Activated CD4-positive, alpha-beta T cell treated with anti-CD3 and anti-CD28 coated beads, Interleukin-2, Interleukin-6, amounts not matched to agents 100 ng/mL and 50 ng/mL, durations not matched to agents 16 hours and 8 hours (primary cell): ENCODE results near the gene BCAP29.
A peak's percentile ranks its signal among the peaks of the same experiment; 100 is the strongest.

Experiments used
- DNase-seq: peaks from one replicate; pipeline ENCODE4 v3.0.0-alpha.2; 2020

BCAP29 gene

DNA sequence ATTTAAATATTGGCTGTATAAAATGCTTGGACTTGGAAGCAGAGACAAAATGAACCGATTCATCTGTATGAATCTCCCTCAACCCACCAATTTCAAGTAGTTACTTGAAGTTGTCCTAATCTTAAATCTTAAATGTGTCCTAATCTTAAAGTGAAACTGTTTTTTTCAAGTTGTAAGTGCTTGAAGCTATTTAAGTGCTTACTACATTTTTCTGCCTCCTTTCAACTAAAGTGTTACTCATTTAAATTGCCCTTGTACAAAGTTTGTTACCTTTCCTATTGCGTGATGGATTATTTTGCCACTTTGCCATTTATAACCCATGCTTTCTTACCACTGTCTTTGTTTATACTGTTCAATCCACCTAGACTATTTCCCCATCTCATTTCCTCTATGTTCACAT, 2.8 kb downstream of the BCAP29 start:
- DNase-seq, result no peak

DNA sequence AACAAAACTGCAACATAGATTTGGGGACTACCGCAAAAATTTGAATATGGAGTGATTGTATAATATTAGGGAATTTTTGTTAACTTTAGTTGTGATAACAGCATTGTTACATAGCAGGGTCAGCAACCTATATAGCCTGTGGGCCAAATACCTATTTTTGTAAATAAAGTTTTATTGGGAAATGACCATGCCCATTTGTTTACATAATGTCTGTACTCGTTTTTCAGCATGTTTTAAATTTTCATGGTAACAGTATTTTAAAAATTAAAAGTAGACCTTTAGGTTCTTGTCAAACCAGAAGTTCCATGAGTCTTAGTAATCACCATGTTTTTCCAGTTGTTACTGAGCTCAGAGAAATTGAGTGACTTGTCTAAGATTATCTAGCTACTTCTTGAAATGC, 4.7 kb downstream of the BCAP29 start:
- no peak for DNase-seq

DNA sequence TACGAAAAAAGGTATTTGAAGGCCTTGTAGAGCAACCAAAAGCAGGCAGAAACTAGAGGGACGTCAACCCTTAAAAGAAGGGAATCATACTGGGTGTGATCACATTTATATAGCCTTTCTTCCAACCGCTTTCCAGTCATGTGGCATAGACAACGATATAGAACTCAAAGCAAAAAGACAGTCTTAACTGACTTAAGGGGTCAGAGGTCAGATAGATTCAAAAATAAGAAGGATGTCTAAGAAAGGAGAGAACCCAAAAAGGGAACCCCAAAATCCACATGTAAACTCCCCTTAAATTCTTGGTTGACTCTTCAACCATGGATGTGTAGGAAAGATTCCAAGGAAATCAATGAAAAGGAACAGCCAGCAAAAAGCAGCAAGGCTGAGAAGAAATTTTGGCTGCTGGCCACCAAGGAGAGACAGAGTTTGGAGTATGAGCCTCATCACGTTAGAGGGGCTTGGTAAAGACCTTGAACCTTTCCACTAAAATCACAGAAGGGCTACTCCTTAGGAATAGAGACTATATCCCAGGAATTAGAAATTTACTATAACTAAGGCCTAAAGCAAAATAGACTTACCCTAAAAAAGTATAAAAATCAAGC, 8.6 kb downstream of the BCAP29 start:
- DNase-seq, result no peak

DNA sequence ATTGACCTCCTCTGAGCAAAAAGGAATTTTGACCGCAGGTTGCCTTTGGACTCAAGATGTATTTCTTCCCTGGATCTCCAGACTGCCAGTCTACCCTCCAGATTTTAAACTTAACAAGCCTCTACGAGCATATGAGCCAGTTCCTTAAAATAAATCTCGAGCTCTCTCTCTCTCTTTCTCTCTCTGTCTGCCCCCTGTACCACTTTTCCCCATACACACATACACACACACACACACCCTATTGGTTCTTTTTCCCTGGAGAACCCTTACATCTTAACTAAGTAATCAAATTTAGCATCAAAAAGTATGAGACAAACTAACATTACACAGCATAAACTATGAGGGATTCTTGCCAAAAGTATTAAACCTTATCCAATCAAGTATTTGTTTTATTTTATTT, 11.4 kb downstream of the BCAP29 start:
- no peak for DNase-seq

DNA sequence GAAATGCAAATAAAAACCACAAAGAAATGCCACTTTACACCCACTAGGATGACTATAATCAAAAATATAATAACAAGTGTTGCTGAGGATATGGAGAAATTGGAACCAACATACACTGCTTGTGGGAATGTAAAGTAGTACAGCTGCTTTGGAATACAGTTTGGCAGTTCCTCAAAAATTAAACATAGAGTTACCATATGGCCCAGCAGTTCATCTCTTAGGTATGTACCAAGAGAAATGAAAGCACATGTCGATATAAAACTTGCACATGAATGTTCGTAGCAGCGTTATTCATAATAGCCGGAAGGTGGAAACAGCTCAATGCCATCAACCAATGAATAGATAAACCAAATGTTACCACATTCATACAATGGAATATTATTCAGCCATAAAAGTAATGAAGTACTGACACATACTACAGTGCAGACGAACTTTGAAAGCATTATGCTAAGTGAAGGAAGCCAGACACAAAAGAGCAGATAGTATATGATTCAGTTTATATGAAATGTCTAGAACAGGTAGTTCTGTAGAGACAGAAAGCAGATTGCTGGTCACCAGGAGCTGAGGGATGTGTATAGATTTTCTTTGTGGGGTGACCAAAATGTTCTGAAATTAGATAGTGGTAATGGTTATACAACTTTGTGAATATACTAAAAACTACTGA, 12.4 kb downstream of the BCAP29 start:
- DNase-seq, result no peak

DNA sequence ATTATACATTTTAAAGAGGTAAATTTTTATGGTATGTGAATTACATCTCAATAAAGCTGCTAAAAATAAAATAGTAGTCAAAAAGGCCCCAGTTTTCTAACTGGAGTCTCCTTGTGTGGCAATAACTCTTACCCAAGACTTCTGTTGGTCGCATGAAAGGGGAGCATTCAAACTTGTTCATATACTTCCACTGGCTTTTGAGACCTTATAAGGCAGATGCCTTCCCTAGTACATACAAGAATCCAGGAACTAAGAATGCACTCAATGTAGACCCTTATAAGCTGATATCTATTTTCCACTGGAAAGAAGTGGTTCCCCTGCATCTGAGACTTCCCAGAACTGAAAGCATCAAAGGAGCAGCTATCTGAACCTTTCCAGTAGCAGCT, 13.0 kb downstream of the BCAP29 start:
- no peak for DNase-seq

DNA sequence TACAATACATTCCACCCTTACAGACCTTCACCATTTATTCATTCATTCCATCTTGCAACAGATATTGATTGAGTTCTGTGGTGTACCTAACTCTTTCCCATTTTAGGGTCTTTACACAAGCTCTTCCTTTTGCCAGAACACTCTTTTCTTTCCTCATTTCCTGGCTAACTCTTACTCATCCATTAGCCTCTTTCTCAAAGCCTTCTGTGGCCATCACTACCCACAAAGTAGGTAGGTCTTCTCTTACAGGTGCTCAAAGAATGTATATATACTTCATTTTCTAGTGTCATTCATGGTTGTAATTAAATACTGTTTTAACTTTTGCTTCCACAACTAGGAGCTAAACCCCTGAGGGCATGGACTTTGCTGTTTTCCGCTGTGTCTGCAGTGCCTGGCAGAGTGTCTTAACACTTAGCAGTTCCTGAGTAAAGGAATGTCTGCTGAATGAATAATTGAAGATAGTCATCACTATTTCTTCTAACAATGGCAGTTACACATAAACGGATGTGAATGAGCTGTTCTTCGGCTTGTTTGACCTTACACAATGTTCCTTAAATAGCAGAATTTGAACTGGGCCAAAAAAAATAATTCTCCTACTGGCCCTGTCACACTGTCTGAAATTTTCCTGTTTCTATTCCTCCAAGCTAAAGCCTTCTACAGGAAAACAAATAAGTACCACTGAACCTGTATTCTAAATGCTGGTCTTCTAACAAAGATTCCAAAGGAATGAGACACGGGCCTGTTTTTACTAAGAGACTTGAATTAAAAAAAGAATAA, 15.1 kb downstream of the BCAP29 start:
- no peak for DNase-seq

DNA sequence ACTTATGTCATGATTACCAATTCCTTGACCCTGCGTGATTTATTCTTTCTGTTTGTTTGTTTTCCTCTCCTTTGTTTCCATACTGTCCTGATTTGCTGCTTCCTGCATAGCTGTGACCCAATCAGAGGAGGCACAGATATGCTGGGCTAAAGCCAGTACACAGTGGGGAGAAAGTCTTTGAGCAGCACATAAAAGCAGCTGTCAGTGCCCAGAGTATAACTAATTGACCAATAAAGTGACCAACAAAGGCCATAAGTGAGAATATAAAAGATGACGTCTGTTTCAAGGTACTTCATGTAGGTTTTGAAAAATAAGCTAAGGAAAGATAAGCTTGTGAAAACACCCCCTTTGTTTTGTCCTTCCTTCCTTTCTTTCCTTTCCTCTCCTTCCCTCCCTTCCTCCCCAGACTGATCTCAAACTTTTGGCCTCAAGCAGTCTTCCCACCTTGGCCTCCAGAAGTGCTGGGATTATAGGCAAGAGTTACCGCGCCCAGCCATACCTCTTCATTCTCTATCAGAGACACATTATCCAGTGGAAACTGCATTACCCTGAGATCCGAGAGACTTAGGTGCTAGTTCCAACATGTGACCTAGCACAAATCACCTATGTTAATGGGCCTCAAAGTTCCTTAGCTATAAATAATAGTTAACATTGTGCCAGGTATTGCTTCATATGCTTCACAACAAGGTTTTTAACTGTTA, 17.0 kb downstream of the BCAP29 start:
- DNase-seq, result no peak

DNA sequence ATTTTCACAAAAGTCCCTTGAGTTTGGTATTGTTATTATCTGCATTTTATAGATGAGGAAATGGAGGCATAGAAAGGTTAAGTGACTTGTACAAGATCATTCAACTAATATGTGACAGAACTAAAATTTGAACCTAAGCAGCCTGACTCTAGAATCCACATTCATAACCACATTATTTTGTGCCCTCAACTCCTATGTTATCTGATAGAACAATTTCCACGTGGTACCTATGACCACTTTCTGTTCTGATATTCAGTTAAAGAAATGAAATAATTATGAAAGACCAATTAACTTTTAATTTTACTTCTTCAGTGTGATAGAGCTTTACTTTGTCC, 17.5 kb downstream of the BCAP29 start:
- no peak for DNase-seq

DNA sequence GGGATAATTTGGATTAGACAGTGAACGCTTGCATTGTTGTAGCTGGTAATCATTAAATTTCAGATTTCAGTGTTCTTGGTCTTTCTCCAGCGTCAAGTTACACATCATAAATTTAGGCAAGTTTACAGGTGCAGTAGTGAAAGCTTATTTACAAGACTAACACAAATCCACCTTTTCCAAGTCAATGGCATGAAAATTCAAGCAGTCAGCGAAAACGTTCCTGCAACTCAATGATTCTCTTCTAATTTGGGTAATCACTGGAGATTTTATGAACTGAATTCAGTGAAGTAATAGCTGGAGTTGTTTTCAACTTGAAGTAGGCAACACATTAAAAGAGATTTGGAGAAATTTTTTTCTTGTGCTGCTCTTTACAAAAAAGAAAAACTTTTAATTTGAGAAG, 17.9 kb downstream of the BCAP29 start:
- DNase-seq, result no peak

DNA sequence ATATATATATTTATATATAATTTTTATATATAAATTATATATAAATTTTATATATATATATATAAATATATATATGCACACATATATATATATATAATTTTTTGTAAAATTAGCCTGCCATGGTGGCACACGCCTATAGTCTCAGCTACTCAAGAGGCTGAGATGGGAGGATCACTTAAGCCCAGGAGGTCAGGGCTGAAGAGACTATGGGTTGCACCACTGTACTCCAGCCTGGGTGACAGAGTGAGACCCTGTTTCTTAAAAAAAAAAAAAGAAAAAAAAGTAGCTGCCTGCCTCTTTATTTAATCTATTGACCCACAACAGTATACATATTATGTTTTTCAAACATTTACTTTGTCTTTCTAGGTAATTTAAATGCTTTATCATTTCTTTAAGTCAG, 19.2 kb downstream of the BCAP29 start:
- no peak for DNase-seq

DNA sequence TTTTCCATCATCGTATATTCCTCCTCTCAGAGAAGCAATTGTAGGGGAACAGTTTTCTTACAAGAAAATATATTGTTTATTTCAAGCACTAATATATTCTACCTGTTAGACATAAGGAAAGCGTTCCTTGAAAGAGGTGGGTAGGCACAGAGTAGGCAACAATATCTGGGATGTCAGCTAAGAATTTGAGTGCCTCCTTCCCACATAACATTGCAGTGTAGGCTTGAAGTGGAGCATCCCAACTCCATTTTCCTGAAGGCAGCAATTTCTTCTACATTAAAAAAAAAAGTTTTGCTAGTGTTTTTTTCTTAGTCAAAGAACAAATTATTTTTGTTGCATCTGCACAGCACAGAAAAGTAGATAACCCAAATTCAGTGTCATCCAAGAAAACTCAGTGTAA, 20.8 kb downstream of the BCAP29 start:
- no peak for DNase-seq

DNA sequence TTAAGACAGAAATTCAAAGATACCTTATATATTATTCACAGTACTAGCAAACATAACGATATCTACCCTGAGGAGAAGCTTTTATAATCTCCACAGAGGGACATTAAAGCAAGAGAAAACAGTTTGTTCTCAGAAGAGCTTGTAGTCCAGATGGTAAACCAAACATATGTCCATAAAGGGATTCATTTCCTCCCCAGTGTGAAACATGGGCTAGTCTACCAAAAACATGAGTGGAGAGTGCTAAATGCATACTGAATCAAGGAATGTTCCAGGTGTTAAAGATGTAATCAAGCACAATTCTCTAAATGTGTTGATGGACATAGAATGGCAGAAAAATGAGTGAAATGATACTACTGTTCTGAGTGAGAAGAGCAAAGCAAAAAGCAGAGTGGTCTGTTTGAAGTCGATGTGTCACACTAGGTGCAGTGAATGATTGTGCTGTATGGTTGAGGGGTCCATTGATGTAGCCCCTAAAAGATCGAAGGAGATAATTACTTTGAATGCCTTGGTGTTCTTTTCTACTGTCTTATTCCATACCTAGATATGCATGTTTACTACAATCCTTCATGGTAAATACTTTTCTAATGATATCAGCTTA, 25.3 kb downstream of the BCAP29 start:
- DNase-seq, result peak; percentile 4

DNA sequence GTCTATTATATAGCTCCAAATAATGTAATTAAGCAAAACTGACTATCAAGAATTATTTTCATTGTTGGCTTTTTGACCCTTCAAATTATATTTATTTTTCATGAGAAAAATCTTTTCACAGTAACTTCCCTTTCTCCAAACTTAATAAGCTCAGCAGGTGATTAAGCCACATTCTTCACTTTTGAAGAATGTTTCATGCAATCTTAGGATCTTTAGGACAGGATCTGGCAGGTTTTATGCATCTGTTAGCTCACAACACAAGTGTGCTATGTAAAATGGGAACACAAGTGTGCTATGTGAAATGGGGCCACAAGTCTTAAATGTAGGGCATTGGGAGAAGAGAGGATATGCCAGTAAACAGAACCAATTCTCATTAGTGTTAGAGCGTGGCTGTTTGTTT, 26.3 kb downstream of the BCAP29 start:
- no peak for DNase-seq

DNA sequence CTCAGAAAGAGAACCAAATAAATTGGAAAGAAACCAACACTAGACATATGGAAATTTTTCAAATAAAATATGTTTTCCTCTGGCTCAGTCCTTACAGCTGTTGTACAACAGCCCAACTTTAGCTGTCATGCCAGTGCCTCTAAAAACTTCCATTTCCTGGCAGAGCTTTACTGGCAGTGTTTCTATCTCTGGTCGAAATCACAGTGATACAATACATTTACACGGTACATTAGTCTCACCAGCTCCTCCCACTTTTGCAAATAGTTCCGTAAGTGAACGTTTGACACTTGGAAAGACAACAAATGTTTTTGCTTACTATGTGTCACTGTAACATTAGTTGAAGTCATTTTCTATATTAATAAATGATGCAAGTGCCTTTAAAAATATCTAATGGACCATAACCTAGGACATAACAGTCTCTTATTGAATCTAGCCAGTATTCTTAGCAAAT, 29.8 kb downstream of the BCAP29 start:
- no peak for DNase-seq

DNA sequence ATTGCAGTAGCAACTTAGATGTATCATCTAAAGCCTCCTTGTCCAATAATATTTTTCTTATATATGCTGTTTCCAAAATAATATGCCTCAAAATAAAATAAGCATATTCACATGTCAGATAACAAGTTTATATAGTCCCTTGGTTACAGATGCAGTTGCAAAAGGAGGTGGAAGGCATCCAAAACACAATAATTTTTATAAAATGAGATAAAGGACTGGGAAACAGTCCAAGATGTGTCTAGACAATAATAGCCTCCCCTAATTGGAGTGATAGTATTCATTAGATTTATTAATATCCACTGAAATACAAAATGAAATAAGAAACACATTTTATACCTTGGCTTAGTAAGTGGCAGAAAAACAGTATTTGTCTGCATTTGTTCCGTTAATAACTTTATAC, 30.3 kb downstream of the BCAP29 start:
- no peak for DNase-seq

DNA sequence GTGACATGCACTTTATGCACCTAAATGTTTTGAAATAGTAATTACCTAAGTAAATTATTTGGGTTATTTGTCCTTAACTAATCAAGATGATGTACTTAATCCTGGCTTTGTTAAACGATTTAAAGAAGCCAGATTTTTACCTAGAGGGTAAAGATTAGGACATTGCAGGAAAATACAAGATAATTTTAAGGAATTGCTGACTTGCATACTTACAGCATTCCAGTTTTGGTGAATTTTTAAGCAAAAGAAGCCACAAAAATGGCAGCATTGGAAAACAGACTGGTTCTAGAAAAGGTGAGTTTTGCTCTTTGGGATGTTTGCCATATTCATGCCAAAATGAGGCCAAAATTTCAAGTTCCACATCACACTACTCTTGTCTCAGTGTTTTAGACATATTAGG, 33.4 kb downstream of the BCAP29 start:
- no peak for DNase-seq

DNA sequence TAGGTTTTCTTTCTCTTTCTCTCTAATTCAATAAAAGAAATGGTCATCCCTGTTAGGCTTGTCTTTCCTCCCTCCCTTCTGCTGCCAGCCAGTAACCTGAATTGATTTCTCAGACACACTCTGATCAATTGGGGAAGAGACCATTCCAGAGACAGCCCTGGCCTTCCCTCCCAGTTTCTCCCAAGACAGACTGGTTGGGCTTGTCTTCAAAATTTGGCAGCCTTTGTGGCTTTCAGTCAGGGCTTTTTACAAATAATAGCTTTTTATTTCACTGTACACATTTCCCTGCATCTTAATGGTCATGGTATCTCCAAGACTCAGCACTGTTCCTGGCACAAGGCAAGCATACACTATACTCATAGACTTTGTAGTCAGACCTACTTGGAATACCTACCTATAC, 33.9 kb downstream of the BCAP29 start:
- no peak for DNase-seq

DNA sequence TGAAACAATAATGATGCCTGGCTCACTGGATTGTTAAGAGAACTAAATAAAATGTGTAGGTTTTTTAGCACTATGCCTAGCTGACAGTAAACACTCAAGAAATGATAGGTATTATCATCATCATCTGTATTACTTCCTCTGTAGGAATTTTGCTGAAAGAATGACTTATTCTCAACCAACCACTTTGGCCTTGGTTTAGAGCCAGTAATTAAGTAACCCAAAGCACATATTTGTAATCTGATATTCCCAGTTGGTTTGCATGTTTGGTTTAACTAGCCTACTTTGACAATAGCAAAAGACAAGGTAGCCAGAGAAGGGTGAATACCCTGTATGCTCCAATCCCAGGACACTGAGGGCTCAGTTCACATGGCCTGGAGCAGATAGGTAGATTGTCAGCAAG, 34.4 kb downstream of the BCAP29 start:
- no peak for DNase-seq

DNA sequence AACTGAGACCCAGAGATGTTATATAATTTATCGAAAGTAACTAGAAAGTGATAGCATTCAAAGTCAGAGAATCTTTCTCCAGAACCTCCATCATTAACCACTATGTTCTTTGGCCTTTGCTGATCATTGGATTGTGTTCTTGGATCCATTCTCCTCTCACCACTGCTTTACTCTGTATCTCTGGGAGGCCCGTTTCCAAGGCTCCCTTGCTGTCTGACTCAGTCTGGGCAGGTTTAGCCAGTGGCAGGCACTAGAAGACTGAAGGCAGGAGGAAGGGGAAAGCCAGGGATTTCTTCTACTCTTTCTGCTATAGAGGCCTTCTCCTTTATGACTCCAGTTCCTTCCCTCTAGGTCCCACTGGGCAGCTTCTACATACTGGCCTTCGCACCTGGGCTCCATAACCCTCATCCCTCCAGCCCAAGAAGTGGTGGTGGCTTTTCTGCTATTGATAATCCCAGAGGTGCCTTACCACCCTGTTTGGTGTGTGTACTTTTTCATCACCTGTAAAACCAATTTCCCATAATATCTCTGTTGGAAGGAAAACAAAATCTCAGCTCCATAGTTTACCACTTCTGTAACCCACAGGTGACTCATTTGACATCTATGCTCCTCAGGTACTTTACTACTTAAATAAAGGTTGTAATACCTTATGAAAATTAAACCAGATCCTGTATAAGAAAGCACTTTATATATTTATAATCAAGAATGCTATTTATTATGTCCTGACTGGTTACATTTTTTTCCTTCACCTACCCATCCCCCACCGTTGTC, 36.0 kb downstream of the BCAP29 start:
- no peak for DNase-seq

DNA sequence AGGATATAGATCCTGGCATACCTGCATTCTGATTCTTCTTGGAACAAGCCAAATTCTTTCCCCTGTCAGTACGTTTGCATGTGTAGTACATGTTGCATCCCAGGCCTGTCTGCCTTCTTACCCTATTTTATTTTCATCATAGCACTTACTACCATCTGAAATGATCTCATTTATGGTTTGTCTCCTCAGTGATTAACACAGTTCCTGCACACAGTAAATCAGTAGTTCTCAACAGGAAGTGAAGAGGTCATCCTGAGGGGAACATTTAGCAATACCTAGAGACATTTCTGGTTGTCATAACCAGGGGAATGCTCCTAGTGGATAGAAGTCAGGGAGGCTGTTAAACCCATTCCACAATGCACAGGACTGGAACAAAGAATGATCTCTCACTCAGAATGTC, 42.4 kb downstream of the BCAP29 start:
- DNase-seq, result peak; percentile 19

DNA sequence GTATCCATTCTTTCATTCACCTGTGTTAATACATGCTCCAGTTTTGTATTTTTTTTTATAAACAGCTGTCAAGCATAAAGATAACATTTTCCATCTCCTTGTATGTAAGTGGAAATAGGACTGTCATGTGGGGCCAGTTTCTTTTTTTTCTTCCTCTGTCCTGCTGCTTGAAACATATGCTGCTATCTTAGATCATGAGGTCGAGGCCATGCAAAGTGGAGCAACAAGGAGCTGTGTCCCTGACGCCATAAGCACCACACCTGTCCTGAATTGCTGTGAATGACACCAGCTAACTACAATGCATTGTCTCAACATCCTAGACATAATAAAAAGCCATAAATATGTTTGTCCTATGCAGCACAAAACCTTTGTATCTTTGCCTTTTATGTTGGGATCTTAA, 42.8 kb downstream of the BCAP29 start:
- no peak for DNase-seq

DNA sequence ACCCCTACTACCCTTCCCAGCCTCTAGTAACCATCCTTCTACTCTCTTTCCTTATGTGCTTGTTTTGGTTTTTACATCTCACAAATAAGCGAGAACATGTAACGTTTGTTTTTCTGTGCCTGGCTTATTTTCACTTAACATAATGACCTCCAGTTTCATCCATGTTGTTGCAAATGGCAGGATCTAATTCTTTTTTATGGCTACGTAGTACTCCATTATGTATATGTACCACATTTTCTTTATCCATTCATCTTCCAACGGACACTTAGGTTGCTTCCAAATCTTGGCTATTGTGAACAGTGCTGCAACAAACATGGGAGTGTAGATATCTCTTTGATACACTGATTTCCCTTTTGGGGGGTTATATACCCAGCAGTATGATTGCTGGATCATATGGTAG, 47.0 kb downstream of the BCAP29 start:
- no peak for DNase-seq
